HTERT RPE-1 (cell line): ENCODE measurements around the gene HIGD1C.
"Not testable (repeated sequence)": the region's sequence is repeated elsewhere in the genome, so short reads cannot be mapped to it uniquely, and the experiment has no call there.

Experiments used
- in situ Hi-C: fragments of 300-500 bp; cut with MboI; formaldehyde crosslinking; loops from 4 replicates; pipeline ENCODE4 v1.14.3; 2020; ENCODE audit warnings: low sequenced_read_pairs

The HIGD1C gene

DNA sequence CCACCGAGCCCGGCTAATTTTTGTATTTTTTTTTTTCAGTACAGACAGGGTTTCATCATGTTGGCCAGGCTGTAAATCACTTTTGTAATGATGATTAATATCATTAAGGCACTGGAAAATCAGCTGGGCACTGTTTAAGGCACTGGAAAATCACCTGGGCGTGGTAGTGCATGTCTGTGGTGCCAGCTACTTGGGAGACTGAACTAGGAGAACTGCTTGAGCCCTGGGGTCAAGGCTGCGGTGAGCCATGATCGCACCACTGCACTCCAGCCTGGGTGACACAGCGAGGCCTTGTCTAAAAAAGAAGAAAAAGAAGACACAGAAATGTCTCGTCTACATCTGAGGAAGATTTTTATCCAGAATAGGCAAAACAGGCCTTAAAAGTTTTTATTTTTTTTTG, 61.1 kb downstream of the HIGD1C start:
- in situ Hi-C loops, result no loop called here

DNA sequence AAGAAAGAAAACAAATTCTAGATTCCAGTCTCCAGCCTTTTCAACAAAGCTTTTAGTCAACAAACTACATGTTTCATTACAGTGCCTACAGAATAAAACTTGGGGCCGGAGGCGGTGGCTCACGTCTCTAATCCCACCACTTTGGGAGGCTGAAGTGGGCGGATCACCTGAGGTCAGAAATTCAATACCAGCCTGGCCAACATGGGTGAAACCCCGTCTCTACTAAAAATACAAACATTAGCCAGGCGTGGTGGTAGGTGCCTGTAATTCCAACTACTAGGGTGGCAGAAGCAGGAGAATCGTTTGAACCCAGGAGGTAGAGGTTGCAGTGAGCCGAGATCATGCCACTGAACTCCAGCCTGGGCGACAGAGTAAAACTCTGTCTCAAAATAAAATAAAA, 62.1 kb downstream of the HIGD1C start:
- in situ Hi-C loops, result not testable (repeated sequence)

DNA sequence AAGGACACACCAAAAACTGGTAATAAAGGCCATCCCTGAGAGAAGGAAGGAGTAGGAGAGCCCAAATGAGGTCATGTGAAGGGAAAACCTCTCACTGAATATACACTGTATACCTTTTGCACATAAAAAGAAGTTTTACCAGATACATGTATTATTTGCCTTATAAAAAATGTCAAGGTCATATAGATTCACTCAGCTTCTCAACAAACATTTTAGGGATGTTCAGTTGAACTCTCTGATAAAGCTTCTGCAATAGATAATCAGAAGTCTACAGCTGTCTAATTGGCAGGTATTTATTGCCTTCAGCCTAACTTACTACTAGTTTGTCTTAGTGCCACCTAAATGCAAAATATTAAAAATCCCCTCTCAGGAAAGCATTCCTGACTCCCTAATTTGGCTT, 65.1 kb downstream of the HIGD1C start:
- in situ Hi-C loops, result no loop called here

DNA sequence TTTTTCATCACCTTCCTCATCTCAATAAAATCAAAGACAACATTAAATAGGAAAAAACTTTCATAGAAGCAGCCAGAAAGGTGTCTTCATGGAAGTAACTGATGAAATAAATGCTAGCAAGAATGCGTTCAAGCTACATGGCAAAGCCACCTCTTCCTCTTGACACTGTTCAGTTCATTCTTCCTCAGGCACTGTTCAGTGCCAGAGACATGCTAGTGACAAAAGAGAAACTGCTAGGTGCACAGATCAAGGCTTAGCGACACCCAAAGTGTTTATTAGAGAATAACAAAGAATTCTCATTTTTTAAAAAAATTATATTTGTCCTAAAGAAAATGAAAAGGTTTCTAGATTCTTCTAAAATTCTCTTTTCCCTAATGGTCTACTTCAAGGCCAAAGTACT, 66.6 kb downstream of the HIGD1C start:
- in situ Hi-C loops, result no loop called here

DNA sequence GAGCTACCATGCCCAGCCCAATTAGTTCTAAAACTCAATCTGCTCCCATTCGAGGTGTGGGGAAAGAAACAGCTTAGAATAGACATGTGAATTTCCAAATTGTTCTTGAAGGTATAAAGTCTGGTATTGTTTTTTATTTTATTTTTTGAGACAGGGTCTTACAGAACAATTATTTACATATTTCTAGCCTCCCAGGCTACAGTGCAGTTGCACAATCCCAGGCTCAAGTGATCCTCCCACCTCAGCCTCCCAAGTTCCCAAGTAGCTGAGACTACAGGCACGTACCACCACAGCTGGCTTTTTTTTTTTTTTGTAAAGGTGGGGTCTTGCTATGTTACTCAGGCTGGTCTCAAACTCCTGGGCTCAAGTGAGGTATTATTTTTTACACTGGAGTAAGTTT, 67.6 kb downstream of the HIGD1C start:
- in situ Hi-C loops, result no loop called here
